HG02759 (cell line): ENCODE data around the gene UBE2B.
"Not testable (repeated sequence)": the region's sequence is repeated elsewhere in the genome, so short reads cannot be mapped to it uniquely, and the experiment has no call there.

Source experiments
- ATAC-seq: cut with Tn5 transposase; IDR thresholded peaks from one replicate; pipeline ENCODE4 v1.9.1; 2021; ENCODE audit warnings: mild to moderate bottlenecking, moderate library complexity; ENCODE audit not compliant: unreplicated experiment

The UBE2B gene

DNA sequence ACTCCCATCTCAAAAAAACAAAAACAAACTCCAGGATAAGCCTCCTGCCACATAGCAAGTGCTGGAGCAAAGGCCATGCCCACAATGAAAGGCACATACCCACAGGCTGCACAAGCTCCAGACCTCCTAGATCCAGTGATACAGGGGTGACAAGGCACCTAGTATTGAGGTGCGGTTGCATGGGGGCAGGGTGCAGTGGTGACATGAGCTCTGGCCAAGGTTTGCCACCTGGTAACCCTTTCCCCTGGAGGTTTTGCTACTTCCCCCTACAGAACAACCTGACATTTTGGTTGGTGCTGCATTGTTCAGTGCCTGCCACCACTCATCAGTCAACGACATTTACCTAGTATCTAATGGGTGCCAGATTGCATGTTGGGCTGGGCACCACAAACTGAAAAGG lies 25.8 kb downstream of the UBE2B start:
- no peak for ATAC-seq

DNA sequence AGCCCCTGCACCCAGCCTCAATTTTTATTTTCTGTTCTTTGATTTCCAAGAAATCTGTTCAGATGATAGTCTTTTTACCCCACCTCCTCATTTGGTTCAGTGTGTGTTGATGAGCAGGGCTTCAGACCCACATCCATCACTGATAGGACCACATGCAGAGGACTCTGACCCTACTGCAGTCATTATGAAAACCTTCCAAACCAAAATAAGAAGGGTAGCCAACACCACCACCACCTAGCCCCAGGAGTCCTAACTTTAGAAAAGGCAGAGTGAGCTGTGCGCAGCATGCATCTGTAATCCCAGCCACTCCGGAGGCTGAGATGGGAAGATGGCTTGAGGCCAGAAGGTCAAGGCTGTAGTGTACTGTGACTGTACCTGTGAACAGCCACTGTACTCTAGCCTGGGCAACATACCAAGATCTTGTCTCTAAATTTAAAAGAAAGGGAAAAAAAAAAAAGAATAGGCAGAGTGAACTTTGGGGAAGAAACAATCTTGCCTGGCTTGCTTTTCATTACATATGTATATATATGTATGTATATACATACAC lies 27.3 kb downstream of the UBE2B start:
- no peak for ATAC-seq

DNA sequence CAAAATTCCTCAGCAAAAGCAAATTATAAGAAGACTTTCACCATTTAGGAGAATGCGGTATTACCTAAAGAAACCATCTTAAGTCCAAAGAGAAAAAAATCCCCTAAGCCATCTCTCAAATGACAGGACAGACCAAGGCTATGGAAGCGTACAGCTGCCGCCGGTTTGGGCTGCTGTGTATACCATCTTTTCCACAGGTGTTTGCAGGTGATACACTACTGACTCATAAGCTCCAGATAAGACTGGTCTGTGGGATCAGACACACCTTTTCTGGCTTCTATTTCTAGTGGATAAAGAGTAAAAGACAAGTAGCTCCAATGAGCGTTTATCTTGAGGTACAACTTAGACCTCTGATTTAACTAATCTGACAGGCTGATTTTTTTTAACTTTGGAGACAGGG lies 32.6 kb downstream of the UBE2B start:
- no peak for ATAC-seq

DNA sequence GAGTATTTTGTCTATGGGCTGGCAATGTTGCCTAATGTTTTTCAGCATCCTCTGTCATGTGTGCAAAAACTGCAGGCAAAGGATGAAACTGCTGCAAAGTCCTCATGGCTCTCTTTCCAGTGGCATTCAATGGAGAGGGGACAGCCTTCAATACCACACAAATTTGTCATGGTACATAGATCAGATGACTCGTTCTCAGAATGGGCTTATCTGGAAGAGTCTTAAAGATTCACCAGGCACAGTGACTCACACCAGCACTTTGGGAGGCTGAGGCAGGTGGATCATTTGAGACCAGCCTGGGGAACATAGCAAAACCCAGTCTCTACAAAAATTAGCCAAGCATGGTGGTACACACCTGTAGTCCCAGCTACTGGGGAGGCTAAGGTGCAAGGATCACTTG lies 35.0 kb downstream of the UBE2B start:
- ATAC-seq = no peak

DNA sequence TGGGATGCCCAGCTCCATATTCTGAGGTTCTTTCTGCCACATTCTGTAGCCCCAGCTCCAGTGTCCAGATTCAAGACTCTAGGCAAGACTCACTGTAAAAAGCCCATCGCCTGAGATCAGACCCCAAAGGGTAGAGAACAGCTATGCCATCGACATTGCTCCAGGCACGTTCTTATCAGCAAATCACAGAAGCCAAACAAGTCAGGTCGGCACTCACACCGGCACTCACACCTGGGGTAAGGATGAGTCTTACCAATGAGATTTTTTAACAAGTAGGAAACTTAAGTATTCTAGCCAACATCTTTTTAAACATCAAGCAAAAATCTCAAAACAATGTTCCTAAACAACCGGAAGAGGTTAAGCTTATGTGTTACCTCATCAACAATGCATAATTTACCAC lies 38.0 kb downstream of the UBE2B start:
- ATAC-seq = no peak

DNA sequence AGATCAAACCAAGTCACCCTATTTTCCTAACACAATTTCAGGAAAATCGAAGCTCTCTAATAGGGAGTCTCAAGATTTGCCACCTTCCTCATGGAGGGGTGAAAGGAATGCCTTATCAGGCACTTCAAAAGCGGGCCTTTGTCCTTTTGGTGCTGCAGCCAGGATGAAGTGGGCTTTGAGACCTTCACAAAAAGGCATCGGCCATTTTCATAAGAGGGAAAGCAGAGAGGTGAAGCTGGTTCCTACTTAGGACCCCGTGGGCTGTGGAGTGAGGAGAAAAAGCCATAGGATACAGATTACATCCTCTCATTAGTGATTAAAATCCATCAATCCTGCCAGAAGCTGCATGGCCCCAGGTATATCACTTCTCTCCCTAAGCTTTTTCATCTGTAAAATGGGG lies 39.5 kb downstream of the UBE2B start:
- no peak for ATAC-seq

DNA sequence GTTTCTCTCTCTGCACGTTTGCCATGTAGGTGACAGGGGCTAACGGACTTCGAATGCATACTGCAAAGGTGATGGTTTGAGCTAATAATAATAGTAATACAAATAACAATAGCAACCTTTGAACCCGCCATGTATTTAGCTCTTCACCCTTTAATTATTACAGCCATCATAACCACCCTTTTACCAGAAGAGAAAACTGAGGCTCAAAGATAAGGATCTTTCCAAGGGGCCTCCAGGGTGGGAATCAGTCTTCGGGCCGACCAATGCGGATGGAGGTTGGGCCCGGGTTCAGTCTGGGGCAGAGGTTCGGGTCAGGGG lies 39.8 kb downstream of the UBE2B start:
- ATAC-seq = no peak

DNA sequence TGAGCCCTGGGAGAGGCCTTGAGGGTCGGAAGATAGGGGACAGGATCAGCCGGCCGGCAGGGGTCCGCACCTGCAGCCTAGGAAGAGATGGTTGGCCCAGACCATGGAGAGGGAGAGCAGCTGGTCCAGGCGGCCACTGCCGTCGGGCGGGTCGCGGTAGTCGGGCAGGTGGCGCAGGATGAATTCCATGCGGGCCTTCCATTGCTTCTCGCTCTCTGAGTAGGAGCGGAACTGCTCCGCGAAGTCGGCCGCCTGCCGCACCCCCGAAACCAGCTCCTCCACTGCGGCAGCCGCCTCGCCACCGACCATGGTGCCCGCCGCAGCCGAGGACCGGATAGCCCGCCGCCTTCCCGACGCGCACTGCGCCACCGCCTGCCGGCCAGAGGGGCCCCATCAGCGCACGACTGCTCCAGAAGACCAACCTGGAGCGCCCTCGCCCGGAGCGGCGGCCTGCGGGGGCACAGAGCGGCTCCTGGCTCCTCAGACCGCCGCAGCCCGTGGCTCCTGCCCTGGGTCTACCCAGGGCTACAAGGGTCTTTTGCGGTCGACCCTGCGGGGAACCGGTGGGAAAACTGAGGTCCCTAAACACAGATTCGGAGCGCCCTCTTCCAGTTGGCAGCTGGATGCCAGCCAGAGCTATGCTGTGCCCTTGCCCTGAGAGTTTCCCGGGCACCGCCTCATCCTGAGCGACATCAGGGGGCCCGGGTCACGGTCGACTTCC lies 40.3 kb downstream of the UBE2B start, which contains the start of gene CDKN2AIPNL:
Gene CDKN2AIPNL (minus strand): TSS at position 336 of the 721 bp plus-strand sequence. CDS start 27 bp downstream, at position 309.
- ATAC-seq = peak; percentile 98

DNA sequence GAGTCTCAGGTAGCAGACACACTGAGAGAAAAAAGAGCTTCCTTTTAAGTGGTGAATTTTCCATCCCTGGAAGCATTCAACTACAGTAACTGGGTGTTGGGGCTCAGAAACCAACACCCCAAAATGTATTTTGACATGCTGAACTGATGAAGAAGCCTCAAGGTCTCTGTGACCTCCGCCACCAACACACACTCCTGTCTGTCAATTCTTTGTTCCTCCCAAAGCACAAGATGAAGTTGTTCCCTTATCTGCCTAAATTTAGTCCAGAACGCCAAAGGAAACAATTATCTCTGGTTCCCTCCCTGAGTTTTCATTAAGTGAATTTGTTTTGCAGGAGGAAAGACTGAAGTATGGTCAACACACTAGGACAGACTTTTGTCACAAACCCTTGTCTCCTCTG lies 41.7 kb downstream of the UBE2B start:
- no peak for ATAC-seq

DNA sequence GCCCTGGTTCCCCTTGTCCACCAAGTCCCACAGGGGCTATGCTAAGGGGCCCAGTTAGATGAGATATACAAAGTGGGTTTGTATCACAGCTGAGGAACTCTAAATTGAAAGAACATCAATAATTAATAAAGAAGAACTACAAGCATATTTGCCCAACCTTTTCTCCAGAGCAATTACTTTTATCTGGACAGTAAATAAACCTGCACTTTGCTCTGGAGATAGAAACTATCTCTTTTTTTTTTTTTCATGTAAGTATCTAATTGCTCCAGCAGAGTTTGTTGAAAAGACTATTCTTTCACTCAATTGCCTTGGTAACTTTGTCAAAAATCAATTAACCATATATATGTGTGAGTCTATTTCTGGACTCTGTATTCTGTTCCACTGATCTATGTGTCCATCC lies 46.3 kb downstream of the UBE2B start:
- ATAC-seq = no peak

DNA sequence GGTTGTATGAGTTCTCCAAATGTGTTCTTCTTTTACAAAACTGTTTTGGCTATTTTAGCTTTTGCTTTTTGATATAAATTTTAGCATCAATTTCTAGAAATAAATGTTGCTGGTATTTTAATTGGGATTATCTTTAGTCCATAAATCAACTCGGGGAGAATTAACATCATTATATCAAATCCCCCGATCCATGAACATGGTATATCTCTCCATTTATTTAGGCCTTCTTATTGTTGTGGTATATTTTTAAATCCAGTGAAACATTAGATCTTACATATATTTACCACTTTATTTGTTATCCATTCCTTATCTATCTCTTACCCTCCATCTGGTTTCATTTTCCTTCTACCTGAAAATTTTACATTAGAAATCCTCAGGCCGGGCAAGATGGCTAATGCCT lies 47.6 kb downstream of the UBE2B start:
- ATAC-seq = no peak

DNA sequence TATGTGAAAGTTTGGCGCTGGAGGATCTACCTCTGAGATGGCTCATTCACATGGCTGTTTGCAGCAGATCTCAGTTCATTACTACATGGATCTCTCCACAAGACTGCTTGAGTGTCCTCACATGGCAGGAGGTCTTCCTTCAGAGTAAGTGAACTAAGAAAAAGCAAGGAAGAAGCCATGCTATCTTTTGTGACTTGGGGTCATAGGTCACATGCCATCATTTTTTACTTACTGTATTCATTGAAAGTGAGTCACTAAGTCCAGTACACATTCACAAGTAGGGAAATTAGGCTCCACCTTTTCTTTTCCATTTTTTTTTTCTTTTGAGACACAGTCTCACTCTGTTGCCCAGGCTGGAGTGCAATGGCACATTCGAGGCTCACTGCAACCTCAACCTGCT lies 49.0 kb downstream of the UBE2B start:
- ATAC-seq = no peak

DNA sequence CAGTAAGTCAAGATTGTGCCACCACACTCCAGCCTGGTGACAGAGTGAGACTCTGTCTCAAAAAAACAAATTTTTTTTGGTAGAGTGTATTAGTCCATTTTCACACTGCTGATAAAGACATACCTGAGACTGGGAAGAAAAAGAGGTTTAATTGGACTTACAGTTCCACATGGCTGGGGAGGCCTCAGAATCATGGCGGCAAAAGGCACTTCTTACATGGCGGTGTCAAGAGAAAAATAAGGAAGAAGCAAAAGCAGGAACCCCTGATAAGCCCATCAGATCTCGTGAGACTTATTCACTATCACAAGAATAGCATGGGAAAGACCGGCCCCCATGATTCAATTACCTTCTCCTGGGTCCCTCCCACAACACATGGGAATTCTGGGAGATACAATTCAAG lies 49.7 kb downstream of the UBE2B start:
- not testable (repeated sequence) for ATAC-seq

DNA sequence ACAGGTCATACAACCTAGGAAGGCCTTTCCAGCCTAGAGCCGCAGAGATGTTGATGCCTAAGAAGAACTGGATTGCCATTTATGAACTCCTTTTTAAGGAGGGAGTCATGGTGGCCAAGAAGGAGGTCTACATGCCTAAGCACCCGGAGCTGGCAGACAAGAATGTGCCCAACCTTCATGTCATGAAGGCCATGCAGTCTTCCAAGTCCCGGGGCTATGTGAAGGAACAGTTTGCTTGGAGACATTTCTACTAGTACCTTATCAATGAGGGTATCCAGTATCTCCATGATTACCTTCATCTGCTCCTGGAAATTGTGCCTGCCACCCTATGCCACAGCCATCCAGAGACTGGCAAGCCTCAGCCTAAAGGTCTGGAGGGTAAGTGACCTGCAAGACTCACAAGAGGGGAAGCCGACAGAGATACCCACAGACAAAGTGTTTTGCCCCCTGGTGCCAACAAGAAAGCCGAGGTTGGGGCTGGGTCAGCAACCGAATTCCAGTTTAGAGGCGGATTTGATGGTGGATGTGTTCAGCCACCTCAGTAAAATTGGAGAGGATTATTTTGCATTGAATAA lies 51.5 kb downstream of the UBE2B start:
- ATAC-seq = no peak

DNA sequence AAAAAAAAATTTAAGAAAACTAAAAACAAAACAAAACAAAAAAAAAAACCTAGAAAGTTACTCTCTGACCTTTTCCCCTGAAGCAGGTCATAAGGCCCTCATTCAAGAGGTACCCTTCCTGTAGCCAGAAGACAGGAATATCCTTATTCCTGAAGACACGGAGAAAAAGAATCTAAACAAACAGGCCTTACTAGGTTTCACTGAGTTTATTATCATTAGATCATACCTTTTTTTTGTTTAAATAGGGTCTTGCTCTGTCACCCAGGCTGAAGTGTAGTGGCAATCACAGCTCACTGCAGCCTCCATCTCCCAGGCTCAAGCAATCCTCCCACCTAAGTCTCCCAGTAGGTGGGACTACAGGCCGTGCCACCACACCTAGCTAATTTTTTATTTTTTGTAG lies 52.0 kb downstream of the UBE2B start:
- no peak for ATAC-seq

DNA sequence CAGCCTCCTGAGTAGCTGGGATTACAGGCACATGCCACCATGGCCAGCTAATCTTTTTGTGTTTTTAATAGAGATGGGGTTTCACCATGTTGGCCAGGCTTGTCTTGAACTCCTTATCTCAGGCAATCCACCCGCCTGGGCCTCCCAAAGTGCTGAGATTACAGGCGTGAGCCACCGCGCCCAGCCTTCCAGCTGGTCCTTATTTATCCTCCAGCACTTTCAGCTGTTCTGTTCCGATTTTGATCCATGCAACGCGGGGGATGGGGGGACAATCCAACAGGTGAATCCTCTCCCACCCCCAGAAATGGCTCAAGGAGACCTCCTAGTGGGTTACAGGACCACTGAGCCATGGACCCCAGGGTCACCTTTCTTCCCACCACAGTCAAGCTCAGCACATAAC lies 55.0 kb downstream of the UBE2B start:
- no peak for ATAC-seq

DNA sequence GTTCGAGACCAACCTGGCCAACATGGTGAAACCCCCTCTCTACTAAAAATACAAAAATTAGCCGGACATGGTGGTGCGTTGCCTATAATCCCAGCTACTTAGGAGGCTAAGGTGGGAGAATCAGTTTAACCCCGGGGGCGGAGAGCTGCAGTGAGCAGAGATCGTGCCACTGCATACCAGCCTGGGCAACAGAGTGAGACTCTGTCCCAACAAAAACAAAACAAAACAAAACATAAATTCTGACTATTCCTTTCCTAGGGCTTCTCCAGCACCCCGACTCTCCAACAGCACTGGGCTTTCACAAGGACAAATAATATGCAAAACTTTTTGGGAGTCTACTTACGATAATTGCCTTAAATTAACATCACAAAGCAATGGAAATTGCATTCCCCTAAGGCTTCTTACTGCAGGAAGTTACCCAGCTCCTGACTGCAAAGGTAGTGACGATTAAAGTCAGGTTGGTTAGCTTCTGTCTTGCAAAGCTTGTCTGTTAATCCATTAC lies 56.2 kb downstream of the UBE2B start:
- ATAC-seq = no peak

DNA sequence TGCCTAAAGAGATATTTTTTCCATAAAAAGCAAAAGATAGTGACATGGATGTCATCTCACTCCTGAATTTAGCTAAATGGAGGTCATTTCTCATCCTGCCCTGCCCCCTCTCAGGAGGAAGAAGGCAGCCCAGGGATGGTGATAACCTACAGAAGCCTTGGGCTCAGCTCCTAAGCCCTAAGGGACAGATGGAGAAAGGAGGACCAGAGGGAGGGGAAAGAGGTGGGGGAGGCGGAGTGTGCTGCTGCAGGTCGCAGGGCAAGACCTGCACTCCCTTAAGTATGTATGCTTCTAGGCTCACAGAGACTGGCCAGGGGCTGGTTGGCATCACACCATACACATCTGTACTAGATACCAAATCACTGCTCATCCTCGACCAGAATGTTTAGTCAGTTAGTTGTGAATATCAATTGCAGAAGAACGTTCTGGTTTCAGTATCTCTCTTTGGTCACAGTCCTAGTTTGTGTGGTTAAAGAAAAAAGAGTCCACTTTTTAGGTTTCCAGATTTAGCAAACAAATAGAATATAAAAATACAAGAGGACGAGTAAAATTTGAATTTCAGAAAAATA lies 58.7 kb downstream of the UBE2B start:
- no peak for ATAC-seq

DNA sequence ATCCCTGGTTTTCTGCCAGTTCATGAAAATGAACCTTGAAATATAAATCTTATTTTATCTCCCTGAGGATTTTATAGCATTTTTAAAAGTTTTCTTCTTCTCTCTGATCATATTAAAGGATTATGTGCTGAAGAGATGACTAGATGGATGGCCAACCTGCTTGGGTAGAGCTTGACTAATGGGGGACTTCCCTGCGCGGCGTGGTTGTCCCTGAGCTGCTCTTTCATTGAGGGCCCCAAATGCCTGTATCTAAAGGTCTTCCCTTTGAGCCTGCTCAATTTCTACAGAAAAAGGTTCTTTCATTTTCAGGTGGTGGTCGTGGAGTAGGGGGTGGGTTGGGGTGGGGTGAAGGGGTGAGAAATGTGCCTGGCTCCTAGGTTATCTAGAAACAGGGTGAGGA lies 60.8 kb downstream of the UBE2B start:
- ATAC-seq = no peak

DNA sequence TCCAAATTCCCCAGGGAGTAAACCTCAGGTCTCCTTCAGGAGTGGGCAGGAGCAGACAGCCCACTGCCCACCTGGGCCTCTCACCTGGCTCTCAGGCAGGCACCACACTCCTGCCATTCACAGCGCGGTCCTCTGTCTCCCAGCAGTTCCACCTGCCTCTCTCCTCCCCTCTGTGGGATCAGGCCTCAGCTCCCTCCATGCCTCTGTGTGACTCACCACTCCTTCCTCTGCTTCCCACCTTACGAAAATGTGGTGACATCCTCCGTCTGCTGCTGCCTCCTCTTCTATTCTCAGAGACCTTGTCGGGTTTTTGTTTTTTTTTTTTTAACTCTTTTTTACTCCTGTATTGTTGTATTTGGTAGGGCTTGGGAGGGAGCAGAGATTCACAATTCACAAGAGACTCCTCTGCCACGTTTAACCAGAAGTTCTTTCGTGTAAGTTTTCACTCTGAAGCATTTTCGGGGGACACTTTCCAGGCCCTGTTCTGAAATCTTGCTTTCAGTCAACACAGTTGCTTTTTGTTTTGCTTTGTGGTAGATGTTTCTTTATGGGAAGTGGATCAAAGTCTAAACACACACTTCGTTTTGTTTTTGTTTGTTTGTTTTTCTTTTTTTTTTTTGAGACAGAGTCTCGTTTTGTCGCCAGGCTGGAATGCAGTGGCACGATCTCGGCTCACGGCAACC lies 61.4 kb downstream of the UBE2B start:
- ATAC-seq = no peak

DNA sequence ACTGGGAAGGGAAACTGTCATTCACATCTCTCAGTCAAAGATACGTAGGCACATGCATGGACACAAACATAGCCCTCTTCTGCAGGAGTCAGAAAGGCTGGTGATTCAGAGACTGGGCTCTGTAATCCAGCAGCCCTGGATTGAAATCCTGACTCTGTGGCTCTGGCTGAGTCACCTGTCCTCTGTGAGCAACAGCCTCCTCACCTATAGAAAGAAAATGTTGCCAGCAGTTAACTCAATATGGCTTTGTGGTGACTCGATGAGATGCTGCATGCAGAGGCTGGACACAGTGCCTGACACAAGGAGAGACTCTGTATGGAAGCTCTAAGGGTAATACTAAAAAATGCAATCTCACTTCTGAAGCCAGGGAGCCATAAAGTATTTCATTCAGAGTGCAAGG lies 64.2 kb downstream of the UBE2B start:
- ATAC-seq = no peak
